HEK293T (cell line): ENCODE results near the gene KCTD18.

Experiments
- FOXA1 ChIP-seq: fragments of 450-650 bp; IDR thresholded peaks from 2 replicates; pipeline ENCODE4 v1.6.1; 2016; ENCODE audit warnings: mild to moderate bottlenecking
- FOXK2 ChIP-seq: fragments of 450-650 bp; IDR thresholded peaks from 2 replicates; pipeline ENCODE4 v1.6.1; 2016; ENCODE audit warnings: mild to moderate bottlenecking
- L3MBTL2 ChIP-seq: fragments of 450-650 bp; conservative IDR thresholded peaks from 2 replicates; pipeline ENCODE4 v1.6.1; 2016; ENCODE audit warnings: mild to moderate bottlenecking
- NFRKB ChIP-seq: fragments of 450-650 bp; IDR thresholded peaks from 2 replicates; pipeline ENCODE4 v1.6.1; 2016; ENCODE audit warnings: mild to moderate bottlenecking, moderate library complexity
- PKNOX1 ChIP-seq: fragments of 450-650 bp; IDR thresholded peaks from 2 replicates; pipeline ENCODE4 v1.6.1; 2016
- SP1 ChIP-seq: fragments of 450-650 bp; IDR thresholded peaks from 2 replicates; pipeline ENCODE4 v1.6.1; 2017

DNA sequence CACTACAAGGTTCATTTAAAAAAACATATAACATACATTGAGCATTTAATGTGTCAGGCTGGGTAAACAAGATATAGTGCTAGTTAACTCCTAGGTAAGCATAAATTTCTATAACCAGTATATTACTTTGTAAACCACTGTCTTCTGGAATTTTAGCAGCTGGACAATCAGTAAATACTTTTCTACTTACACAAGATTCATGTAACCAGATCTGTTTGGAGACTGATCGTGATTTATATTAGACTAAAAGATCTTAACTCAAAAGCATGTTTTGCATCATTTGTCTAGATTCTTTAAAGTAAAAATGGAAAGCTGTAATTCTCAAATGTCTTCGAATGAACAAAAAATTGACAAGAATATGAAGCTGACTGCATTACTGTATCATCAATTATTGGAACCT lies 15.2 kb upstream of the KCTD18 start:
- no peak for TF ChIP-seq SP1
- no peak for TF ChIP-seq FOXK2
- TF ChIP-seq L3MBTL2 = no peak
- TF ChIP-seq FOXA1 = no peak
- no peak for TF ChIP-seq NFRKB
- no peak for TF ChIP-seq PKNOX1
